Measurements from ENCODE around the gene SLC1A1.

DNA sequence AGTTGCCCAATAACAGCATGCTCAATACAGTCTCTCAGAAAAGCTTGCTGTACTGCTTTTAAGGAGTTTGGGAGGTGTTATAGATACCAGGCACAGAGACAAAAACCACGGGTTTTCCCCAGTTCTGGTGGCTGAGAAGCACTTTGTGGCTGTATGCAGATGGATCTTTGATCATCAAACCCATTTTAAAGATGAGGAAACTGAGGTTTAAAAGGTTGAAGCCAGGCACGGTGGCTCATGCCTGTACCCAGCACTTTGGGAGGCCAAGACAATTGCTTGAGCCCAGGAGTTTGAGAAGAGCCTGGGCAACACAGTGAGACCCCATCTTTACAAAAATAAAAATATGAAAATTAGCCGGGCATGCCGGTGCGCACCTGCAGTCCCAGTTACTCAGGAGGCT is 125.5 kb downstream of the SLC1A1 start:
- TF ChIP-seq, protein P1, sequence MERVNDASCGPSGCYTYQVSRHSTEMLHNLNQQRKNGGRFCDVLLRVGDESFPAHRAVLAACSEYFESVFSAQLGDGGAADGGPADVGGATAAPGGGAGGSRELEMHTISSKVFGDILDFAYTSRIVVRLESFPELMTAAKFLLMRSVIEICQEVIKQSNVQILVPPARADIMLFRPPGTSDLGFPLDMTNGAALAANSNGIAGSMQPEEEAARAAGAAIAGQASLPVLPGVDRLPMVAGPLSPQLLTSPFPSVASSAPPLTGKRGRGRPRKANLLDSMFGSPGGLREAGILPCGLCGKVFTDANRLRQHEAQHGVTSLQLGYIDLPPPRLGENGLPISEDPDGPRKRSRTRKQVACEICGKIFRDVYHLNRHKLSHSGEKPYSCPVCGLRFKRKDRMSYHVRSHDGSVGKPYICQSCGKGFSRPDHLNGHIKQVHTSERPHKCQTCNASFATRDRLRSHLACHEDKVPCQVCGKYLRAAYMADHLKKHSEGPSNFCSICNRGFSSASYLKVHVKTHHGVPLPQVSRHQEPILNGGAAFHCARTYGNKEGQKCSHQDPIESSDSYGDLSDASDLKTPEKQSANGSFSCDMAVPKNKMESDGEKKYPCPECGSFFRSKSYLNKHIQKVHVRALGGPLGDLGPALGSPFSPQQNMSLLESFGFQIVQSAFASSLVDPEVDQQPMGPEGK (CRISPR knock-in tag; IDR thresholded peaks at IDR 0.05; ENCODE audit: borderline replicate concordance): no peak
- TF ChIP-seq ZFP30 (CRISPR knock-in tag; IDR thresholded peaks at IDR 0.05) (no peak), ZNF8 (CRISPR knock-in tag; IDR thresholded peaks at IDR 0.05) (no peak)

Data from SK-N-SH treated with all-trans-retinoic acid at 6 μM for 48 hours (cell line).